DLD1 (cell line): ENCODE data around the gene BAIAP2.
"Not testable (repeated sequence)": the region's sequence is repeated elsewhere in the genome, so short reads cannot be mapped to it uniquely, and the experiment has no call there.

Experiments used
- in situ Hi-C: cut with HindIII; loops from 2 replicates; pipeline ENCODE4 v1.10.0; 2017; ENCODE audit warnings: low sequenced_read_pairs

BAIAP2 gene

DNA sequence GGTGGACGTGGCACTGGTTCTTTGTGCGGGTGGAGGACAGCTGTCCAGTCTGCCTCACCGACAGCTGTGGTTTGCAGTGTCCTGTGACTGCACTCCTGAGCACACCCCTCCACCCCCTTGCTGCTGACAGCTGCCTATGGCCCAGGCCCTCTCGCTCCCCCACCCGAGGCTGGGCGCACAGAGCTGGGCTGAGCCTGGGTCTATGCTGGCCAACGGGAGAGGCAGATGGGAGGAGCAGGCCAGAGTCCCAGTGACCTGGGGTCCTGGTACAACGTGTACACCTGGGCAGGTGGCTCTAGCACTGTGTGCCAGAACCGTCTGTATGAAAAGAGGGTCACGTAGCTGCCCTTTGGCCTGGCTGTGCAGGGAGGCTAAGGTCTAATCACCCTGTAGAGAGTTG, 30.5 kb downstream of the BAIAP2 start:
- in situ Hi-C loops: no loop called here

DNA sequence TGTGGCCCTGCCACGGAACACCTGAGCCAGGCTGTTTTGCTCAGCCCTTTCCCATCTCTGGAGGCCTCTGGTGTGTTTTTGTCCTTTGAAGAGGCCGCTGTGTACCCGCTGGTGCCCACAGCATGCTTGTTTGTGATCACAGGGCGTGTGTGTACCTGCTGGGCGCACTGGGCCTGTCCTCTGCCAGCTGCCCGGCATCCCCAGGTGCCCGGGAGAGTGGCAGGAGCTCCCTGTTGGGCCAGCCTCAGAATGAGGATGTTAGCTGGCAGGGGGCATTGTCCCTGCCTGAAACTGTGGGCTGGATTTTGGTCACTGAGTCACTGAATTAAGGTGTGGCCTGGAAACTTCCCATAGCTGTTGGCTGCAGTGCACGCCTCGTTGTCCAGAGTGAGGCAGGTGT, 31.1 kb downstream of the BAIAP2 start:
- in situ Hi-C loops: no loop called here

DNA sequence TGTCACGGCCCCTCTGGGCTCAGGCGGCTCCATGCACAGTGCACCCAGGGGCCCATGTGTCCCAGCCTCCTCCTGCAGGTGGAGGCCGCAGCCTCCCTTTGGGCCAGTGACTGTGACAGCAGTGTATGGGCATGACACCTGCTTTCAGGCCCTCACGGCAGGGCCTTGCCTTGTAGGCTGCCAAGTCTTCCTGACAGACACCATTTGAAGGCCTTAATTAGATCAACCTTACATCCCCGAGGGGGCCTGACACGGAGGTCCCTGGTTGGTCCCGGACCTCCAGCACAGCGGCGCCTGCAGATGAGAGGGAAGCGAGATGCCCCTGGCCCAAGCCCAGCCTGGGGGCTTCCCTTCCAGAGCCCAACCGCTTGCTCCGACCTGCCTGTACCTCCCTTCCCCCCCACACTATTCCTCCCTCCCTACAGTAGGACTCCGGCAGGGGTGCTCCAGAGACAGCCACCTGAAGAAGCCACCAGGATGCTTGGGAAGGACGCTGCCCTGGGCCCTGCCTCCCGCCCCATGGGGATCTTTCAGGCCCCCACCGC, 31.9 kb downstream of the BAIAP2 start:
- in situ Hi-C loops: no loop called here

DNA sequence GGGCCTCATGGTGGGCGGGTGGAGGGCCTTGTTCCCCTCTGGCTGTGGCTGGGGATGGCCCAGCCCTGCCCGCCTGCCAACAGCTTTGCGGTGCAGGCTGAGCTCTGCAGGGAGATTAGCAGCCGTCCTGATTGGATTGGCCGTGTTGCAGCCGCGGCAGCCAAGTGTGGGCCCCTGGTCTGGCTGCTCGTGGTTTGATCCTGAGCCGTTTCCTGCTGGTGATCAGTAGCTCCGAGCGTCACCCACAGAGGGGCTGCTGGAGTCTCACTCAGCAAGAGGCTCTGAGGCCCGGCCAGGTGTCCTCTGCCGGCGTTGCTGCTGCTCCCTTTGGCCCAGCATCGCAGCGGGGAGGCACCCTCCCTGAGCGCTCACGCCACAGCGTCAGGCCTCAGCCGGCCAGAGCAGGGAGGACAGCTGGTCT, 32.5 kb downstream of the BAIAP2 start:
- in situ Hi-C loops: no loop called here

DNA sequence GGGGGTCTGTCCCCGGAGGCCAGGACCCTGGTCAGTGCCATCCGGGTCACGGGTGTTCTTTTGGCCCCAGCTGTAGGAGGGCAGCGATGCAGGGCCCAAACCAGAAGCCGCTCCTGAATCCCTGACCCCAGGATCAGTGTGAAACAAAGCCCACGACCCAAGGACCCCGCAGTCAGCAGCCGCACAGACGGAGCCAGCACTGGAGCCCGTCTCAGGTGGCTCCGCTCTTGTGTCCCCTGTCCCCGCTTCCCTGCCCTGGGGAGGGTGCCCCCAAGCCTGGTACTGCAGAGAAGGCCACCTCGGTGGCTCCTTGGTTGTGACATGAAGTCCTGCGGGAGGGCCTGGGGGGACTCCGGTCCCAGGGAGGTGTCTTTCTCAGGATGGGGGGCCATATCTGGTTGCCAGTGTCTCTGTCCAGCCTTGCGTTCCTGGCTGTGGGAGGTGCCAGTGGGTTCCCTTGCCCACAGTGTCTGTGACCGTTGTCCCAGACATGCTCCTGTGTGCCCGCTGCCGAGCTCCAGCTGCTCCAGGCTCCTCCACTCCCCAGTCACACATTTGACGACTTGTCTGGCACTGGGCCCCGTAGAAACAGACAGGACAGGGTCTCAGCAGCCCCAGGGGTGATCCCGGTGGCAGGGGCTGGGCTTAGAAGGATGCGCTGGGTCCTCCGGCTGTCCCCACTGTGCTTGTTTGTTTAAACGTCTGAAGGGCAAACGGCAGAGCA, 33.6 kb downstream of the BAIAP2 start:
- in situ Hi-C loops: no loop called here

DNA sequence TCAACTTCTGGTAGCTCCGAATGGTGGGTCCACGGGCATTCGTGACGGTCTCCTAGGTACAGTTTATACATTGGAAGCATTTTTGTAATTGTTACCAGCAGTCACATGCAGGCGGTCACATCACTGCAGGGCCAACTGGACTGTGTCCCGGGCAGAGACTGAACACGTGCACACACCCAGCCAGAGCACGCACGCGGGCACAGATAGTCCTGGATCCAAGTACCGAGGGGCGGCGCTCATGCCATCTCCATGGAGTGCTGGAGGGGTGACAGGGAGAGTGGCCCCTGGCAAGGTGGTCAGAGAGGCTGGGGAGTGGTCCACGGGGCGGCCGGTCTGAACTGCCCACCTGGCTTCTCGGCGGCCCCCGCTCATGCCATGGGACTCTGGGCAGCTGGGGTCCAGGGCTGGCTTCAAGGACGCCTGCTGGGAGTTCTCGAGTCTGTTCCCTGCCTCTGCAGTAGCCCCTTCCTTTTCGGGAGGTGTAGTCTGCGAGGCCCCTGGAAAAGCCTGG, 34.2 kb downstream of the BAIAP2 start:
- in situ Hi-C loops: no loop called here

DNA sequence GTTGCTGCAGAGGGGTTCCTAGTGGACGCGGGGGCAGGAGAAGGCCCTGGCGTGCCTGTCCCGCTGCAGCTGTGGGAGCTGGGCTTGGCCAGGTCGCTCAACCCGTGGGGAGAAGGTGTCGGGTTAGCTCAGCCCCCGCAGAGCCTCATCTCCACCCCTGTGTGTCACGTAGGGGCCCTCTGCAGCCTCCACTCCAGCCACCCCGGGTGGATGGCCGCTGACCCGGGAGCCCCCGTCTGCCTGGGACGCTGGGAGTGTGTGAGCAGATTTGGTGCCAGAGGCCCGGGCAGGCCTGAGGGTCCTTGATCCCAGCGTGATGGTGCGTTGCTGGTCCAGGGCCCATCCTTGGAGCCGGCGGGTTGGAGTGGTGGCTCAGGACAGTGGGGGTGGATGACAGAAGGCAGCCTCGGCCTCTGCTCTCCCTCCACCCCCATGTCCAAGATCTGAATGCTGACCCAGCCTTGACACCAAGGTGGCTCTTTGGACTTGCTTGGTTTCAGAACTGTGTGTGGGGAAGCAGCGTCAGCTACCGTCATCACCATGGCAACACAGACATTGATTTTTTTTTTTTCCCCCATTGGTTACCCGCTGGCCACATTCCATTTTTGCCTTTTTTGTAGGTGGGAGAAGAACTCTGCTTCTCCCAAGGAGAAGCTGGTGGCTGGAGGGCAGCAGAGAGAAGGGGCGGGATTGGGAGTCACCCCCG, 35.7 kb downstream of the BAIAP2 start:
- in situ Hi-C loops: no loop called here

DNA sequence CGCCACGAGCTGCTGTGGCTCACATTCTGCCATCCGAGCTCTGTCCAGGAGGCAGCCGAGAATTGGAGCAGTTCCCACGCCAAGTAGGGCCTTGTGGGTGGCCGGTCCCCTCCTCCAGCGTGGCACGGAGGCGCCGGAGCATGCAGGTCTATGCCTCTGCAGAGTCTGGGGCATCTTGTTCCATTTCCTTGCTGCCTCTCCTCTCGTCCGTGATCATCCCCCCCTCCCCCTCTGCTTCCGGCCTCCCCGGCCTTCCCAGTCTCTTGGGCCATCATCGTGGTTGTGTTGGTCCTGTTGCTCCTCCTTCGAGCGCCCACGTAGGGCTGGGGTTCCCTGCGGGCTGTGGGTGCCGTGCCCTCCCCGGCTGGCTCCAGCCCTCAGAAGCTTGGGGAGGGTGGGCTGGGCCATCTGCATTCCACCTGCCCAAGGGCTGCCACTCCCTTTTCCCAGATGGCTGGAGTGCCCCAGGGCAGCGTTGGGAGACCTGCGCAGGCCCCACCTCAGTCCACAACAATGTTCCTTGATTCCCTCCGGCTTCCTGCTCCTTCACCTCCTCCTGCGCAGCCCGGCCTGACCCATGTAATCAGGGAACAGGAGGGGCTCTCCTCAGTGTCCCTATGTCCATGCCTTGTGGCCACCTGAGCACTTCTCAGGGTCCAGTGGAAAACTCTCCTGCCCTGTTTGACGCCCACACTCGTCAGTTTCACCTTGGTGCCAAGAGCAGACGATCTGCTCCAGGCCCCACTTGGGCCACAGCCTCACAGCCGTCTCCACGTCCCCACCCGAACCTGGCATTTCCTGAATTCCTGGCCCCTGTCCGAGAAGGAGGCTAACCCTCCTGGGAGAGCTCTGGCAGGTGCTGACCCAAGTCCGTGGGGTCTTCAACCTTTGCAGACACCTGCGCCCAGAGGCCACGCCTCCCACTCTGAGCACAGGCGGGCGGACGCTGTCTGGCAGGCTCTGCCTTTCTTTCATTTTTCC, 37.1 kb downstream of the BAIAP2 start:
- in situ Hi-C loops: no loop called here

DNA sequence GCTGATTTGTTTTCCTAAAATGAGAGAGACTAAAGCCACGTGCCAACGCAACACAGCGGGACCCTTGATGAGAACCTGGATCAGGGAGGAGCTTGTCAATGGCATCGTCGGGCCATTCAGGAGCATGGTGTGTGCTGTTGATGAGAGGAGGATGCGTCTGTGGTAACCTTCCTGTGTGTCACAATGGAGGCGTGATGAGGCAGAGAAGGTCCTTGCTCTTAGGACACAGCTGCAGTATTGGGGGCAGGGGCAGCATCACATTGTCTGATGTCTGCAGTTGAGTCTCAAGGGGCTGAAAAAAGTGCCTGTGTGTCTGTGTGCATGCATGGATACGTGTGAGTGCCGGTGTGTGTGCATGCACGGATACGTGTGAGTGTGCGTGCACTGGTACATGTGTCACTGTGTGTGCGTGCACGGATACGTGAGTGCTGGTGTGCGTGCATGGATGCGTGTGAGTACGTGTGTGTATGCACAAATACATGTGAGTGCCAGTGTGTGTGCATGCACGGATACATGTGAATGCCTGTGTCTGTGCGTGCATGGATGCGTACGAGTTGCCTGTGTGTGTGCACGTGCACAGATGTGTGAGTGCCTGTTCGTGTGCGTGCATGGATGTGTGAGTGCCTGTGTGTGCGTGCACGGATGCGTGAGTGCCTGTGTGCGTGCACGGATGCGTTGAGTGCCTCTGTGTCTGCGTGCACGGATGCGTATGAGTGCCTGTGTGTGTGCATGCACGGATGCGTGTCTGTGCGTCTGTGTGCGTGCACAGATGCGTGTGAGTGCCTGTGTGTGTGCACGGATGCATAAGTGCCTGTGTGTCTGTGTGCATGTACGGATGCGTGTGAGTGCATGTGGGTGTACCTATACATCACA, 39.3 kb downstream of the BAIAP2 start:
- in situ Hi-C loops: no loop called here

DNA sequence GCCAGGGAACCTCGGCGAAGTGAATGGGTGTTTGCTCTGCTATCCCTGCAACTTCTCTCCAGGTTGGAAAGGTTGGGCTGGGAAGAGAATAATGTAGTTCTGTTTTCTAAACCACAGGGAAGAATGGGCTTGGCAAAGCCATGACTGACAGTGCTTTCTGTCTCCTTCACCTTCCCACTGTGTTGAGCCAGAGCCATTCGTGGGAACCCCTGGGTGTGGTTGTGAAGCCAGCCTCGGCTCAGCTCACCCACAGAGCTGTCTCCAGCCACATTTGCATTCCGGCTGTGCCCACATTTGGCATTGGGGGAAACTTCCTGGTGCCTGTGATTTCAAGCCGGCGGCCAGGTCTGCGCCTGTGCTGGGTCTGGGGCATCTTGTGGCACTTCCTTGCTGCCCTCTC, 39.9 kb downstream of the BAIAP2 start:
- in situ Hi-C loops: no loop called here

DNA sequence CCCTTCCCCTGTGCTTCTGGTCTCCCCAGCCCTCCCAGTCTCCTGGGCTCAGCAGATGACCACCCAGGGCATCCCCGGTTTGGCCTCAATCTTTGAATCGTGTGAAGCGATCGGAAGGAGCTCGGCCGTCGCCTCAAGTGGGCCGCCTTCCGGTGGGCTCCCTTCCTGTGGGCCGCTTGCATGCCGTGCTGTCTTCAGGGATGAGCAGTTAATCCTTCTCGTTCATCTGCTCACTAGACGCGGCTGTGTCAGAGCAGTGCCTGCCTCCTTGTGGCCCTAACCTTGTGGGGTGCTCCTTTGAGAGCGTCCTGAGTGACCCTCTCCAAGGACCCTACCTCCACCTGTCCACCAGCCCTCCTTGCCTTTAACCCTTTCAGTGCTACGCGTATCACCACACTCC, 40.4 kb downstream of the BAIAP2 start:
- in situ Hi-C loops: no loop called here

DNA sequence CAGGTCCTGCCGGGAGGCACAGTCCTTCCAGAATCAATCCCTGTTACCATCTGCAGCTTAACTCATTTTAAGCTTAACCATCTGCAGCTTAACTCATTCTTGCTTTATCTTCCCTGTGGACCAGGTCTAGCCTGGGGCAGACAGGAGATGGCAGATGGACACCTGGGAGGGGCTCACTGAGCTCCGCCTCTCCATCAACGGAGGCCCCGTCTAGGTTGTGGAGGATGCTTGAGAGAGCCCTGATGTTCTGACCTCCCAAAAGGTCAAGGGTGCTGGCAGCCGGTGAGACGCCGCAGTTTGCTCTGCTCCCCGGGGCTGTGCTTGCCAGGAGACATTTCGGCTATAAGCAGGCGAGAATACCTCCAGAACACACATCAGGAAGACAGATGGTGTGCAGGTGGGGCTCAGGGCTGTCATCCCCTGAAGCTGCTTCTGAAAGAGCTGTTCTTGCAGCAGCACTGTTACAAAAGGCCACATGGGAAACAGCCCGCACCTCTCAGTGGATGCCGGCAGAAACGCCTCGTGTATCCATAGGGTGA, 41.3 kb downstream of the BAIAP2 start:
- in situ Hi-C loops: no loop called here

DNA sequence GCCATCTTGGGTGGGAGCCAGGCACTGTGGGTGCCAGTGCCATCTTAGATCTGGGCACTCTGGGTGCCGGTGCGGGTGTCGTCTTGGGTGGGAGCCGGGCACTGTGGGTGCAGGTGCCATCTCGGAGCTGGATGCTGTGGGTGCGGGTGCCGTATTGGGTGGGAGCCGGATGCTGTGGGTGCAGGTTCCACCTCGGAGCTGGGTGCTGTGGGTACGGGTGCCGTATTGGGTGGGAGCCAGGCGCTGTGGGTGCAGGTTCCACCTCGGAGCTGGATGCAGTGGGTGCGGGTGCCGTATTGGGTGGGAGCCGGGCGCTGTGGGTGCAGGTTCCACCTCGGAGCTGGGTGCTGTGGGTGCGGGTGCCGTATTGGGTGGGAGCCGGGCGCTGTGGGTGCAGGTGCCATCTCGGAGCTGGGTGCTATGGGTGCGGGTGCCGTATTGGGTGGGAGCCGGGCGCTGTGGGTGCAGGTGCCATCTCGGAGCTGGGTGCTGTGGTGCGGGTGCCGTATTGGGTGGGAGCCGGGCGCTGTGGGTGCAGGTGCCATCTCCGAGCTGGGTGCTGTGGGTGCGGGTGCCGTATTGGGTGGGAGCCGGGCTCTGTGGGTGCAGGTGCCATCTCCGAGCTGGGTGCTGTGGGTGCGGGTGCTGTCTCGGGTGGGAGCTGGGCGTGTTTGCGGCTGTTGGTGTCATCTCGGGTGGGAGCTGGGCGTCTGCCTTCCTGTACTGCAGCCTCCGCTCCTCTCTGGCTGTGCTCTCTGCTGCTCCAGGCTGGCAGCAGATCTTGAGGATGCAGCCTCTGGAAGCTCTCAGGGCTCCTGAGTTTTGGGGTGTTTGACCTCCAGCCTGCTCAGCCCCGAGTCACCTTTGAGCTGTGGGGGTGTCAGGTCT, 43.3 kb downstream of the BAIAP2 start:
- in situ Hi-C loops: not testable (repeated sequence)

DNA sequence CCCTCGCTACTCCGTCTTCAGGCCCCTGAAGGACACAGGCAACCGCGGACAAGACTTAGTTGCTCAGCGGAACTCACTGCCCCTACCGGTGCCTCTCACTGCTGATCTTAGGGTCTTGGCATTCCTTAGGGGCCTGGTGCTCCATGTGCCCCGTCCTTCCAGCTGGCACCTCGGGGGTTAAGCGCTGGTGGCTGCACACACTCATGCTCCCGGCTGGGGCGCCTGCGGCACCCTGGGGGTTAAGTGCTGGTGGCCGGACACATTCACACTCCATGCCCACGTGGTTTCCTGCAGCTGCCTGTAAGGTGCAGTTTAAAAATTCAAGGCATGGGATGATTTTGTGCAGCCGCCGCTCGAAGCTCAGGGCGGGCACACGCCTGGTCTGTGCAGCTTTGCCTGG, 45.1 kb downstream of the BAIAP2 start:
- in situ Hi-C loops: no loop called here

DNA sequence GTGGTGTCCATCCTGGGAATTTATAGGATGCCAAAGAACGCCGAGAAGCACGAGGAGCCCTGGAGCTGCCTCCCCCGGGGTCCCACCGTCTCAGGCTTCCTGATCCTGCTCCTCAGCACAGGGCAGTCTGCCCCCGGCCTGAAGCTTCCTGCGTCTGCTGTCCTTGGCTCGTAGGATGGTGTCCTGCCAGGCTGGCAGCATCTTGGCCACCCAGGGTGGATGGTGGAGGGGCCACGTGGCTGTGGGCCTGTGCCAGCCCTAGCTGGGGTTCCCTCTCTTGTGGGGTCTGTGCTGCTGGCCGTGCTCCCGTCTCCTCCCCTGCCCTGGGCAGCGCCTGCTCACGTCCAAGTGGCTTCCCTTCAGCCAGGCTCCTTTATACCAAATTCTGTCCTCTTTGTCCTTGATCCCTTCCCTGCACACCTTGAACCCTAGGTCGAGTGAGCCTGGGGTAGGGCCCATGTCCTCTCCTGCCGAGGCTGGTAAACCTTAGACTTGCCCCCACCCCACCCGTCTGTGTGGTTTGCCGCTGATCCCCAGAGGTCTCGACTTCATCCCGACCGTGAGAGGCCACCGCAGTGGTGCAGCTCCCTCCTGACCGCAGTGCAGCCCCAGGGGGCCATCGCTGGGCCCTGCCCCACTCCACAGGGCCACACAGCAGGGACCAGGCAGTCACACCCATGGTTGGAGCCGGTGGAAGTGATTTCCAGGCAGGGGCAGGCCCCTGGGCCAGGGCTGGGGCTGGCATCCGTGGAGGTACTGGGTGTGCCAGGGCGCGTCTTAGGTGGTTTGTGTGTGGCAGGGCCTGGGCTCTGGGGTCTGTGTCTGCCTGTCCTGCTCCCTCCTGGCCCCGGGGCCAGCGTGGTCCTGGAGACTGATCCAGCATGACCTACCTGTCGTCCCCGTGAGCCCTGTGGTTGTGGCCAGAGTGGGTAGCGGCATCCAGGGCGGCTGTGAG, 46.5 kb downstream of the BAIAP2 start:
- in situ Hi-C loops: no loop called here

DNA sequence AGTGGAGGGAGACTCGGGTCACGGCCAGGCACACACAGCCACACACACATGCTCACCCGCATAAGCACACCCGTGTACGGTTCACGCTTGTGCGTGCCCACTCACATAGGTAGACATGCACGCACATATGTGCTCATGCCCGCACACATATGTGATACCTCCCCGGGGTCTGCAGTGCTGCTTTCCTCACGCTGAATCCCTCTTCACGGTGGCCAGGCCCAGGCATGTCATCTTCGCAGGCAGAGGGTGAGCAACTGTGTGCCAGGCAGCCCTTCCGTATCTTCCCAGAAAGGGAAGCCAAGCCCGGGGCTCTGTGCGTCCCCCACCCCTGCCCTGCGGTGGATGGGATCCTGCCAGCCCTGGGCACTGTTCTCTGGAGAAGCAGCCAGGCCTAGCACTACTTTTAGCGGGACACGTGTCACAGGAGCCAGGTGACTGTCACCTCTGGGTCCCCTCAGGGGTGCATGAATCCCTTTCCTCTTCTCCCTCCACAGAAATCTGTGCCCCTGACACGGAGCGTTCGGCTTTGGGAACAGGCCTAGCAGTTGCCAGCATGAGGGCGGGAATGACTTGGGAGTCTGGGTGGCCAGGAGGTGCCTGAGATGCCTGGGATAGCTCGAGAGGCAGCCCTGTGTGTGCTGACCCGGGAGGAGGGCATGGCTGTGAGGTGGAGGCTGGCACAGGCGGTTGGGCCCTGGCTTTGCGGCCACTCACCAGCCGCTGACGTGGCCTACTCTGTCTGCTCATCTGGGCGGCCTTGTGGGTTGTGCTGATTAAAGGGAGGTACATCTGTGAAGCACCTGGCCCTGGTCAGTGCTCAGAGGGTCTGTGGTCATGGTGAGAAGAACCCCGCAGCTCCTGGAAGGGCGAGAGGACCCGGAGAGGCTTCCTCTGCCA, 47.5 kb downstream of the BAIAP2 start:
- in situ Hi-C loops: no loop called here
